Measurements from ENCODE around the gene CCDC28A.

Gene CCDC28A

DNA sequence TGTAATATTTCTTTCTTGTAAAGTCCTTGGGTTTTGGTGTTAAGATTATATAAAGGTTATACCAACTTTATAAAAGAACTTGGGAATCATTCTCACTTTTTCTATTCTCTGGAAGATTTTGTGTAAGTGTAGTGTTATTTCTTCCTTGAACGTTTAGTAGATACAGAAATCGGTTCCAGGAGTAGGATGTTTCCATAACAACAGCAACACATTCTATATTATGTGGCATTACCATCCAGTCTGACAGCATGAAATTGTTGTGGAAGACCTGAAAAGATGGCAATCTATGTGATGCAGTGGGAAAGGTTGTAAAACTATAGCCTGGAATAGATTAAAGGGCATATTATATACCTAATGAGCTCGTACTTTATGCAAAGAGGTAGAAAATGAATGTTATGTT, 36.1 kb downstream of the CCDC28A start:
- TF ChIP-seq GATA2 (IDR thresholded peaks at IDR 0.05; ENCODE audit: low read depth, low read length) (no peak), GATA3 (IDR thresholded peaks at IDR 0.05; ENCODE audit: low read depth, low read length) (no peak)

DNA sequence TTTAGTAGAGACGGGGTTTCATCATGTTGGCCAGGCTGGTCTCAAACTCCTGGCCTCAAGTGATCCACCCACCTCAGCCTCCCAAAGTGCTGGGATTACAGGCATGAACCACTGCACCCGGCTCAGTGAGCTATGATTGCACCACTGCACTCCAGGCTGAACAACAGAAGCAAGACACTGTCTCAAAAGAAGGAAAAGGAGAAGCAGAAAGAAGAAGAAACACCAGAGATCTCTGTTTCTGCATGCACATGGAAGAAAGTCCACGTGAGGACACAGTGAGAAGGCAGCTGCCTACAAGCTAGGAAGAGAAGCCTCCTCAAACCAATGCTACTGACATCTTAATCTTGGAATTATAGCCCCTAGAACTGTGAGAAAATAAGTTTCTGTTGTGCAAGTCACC, 38.3 kb downstream of the CCDC28A start:
- TF ChIP-seq GATA3 (IDR thresholded peaks at IDR 0.05; ENCODE audit: low read depth, low read length) (no peak), GATA2 (IDR thresholded peaks at IDR 0.05; ENCODE audit: low read depth, low read length) (no peak)

DNA sequence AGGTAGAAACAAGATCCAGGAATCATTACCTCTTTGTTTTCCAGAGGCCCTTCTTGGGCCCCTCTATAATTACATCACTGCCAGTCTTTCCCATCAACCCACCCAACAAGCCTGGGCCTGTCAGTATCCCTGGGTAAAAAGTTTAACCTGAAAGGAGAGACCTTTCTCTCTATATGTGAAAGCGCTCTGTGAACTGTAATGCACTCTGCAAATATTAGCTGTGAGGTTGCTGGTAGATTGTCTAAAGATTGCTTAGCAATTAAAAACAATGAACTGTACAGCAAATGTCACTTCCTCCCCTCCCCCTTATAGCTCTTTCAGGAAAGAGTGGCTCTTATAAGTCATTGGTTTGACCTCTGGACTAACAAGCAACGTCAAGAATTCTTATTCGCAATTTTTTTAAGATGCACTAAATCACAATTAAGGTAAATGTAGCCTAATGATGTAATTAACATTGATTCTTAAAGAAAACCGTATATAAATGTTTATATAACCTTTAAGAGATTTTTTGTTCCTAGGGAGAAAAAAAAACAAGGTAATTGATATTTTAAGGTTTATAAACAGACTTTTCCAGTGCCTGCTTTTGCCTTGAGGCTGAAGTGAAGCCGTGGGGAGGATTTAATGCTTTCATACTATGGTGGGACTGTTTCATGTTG, 40.7 kb downstream of the CCDC28A start:
- no peak for TF ChIP-seq GATA2 (IDR thresholded peaks at IDR 0.05; ENCODE audit: low read depth, low read length)
- TF ChIP-seq GATA3 (IDR thresholded peaks at IDR 0.05; ENCODE audit: low read depth, low read length): no peak

DNA sequence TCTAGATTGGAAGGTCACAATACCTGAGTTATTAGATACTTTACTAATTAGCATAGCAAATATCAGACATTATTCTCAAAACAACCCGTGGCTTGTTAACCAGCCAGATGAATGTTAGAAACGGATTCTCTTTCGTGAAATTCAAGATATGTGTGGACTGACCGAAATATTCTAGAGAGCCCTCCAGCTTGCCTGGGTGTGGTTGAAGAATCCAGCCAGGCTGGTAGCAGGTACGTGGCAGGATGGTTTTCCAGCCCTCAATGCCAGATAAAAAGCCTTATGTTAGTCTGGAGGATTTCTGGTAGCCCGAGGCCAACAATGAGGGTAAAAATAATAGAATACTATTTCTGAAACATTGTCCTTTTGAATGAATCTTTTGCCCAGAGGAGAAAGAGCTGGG, 41.7 kb downstream of the CCDC28A start:
- no peak for TF ChIP-seq GATA3 (IDR thresholded peaks at IDR 0.05; ENCODE audit: low read depth, low read length)
- no peak for TF ChIP-seq GATA2 (IDR thresholded peaks at IDR 0.05; ENCODE audit: low read depth, low read length)

DNA sequence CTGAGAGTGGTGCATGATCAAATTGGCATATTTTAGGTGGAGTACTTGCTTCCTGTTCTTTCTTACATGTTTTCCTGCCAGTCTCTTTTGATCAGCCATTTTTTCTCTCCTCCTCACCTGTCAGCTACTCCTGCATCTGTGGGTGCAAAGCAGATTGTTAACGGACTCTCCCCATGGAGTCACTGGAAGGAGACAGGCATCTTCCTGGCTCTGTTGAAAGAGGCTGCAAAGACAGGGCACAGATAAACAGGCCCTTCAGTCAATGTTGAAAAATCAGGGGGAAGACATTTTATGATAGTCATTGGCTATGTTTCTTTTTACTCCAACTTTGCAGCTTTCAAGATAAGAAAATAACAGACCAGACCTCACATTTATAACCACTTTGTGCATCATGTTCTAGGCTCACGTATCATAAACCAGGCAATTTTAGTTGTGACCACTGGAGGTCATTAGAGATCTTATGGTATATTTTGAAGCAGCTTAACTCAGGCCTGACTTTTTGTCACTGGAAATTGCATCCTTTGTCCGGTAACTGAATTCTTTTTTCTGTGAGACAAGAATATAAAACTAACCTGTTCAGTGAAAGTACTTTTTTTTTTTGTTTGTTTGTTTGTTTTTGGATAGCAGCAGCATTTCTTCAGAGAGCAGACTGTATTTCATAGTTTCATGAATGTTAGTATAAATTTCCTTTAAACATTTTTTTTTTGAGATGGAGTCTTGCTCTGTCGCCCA, 42.4 kb downstream of the CCDC28A start:
- no peak for TF ChIP-seq GATA3 (IDR thresholded peaks at IDR 0.05; ENCODE audit: low read depth, low read length)
- no peak for TF ChIP-seq GATA2 (IDR thresholded peaks at IDR 0.05; ENCODE audit: low read depth, low read length)

DNA sequence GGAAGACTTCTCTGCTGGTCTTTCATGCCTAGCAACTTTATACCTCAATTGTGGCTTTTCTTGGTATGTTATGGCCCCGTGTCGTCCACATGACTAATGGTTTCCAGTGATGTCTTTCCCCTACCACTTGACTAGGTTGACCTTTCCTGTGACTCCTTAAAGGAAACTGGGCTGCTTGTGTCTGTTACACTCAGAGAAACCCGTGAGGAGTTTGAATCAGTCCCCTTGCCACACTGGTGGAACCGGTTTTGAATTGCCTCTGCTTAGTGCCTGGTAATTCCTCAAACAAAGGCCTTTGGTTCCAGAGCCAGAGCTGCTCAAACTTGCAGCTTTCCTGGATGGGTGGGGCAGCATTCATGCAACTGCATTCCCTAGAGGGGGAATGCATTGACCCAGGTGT, 44.2 kb downstream of the CCDC28A start:
- TF ChIP-seq GATA2 (IDR thresholded peaks at IDR 0.05; ENCODE audit: low read depth, low read length) (no peak), GATA3 (IDR thresholded peaks at IDR 0.05; ENCODE audit: low read depth, low read length) (no peak)

DNA sequence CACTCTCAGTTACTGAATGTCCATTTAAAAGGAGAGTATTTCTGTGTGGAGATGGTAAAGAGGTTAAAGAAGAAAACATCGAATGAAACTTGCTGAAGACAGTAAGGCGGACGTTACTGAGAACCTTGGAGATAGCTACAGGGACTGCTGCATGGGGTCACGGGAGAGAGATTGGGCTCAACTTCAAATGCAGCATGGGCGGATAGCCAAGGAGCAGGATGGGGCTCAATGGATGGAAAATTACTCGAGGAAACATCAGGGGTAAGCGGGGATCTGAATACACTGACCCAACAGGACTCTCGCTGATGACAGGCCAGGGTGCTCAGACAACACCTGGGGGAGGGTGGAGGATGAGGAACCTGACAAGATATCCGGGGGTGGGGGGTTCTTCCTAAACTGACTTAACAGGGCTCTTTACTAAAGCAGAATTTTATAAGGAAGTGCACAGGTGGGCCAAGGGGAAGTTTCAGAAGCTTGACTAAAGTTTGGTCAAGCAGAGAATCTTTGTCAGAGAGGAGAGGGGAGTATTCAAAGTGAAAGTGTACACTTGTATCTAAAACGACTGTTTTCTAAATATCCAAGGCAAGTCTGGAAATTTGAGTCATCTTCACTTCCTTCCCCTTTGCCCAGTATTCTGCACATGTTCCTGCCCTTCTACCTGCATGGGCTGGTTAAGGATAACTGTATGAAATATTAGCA, 45.1 kb downstream of the CCDC28A start:
- TF ChIP-seq GATA2 (IDR thresholded peaks at IDR 0.05; ENCODE audit: low read depth, low read length) (no peak), GATA3 (IDR thresholded peaks at IDR 0.05; ENCODE audit: low read depth, low read length) (no peak)

DNA sequence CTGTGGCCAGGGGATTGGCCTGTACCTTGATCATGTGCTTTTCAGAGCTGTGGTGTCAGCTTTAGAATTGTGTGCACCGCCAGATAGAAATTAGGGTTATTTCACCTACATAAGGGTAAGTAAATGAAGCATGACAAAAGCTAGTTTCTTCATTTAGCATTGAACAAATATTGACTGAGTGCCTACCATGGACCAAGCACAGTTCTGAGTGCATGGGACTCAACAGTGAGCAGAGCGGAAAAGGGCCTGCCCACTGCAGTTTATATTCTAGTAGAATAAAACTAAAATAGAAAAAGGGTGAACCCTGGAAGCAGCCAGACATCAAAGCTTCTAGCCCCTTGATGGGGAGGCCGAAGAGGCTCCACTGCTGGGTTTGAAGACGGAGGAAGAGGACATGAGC, 48.0 kb downstream of the CCDC28A start:
- TF ChIP-seq GATA3 (IDR thresholded peaks at IDR 0.05; ENCODE audit: low read depth, low read length): no peak
- TF ChIP-seq GATA2 (IDR thresholded peaks at IDR 0.05; ENCODE audit: low read depth, low read length): no peak

DNA sequence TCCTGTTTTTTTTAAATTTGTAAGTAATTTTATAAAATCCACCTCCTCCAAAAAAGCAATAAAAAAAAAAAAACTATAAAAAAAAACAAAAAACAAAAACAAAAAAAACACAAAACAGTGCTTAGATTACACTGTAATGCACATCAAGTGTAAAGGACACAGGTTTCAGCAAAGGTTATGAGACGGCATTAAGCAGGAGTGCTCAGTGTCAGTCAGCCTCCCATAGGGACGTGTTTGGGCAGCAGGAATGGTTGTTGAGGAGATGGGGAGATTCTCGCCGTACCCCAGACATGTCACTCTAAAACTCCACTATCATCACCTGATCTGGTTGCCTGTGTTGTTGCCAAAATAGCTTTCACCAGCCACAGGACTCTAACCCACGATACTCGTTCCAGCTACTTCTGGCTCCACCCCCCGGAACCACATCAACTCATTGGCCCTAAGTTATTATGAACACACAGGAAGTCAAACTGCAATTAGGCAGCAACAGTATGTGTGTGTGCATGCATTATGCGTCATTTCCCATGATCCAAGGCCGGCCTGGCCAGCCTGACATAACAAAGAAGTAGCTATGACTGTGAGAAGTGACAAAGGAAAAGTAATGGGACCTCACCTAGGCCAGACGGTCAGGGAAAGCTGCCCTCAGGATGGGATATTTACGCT, 51.0 kb downstream of the CCDC28A start:
- TF ChIP-seq GATA2 (IDR thresholded peaks at IDR 0.05; ENCODE audit: low read depth, low read length): no peak
- no peak for TF ChIP-seq GATA3 (IDR thresholded peaks at IDR 0.05; ENCODE audit: low read depth, low read length)

DNA sequence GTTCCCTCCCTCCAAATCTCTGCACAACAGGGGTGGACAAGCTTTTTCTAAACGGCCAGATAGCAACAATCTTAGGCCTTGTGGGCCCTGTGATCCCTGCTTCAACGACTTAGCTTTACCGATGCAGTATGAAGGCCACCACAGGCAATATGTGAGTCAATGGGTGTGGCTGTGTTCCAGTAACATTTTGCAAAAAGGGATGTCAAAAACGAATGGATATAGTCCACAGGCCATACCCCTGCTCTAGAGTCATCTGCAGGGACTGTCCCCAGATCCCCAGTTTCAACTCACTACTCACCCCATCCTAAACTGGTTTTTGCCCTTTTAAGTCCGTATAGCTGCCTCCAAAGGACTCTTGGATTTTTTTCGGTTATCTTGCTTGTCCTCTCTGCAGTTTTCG, 56.7 kb downstream of the CCDC28A start:
- no peak for TF ChIP-seq GATA2 (IDR thresholded peaks at IDR 0.05; ENCODE audit: low read depth, low read length)
- TF ChIP-seq GATA3 (IDR thresholded peaks at IDR 0.05; ENCODE audit: low read depth, low read length): no peak

DNA sequence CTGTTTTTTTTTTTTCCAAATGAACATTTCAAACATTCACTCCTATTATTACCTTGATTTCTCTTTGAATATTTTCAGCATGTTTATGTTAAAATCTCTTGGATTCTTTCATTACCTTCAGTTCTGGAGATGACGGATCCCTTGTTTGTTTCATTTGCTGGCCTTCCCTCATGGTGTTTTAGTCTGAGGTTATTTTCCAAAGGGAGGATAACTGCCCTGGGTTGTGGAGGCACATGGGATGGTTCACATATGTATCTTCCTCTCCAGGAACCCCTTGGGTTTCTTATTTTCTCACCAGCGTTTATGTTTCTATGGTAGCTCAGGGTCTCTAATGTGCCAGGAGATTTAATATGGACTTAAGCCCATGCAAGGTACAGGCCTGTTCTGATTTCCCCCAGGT, 58.6 kb downstream of the CCDC28A start:
- no peak for TF ChIP-seq GATA2 (IDR thresholded peaks at IDR 0.05; ENCODE audit: low read depth, low read length)
- no peak for TF ChIP-seq GATA3 (IDR thresholded peaks at IDR 0.05; ENCODE audit: low read depth, low read length)

DNA sequence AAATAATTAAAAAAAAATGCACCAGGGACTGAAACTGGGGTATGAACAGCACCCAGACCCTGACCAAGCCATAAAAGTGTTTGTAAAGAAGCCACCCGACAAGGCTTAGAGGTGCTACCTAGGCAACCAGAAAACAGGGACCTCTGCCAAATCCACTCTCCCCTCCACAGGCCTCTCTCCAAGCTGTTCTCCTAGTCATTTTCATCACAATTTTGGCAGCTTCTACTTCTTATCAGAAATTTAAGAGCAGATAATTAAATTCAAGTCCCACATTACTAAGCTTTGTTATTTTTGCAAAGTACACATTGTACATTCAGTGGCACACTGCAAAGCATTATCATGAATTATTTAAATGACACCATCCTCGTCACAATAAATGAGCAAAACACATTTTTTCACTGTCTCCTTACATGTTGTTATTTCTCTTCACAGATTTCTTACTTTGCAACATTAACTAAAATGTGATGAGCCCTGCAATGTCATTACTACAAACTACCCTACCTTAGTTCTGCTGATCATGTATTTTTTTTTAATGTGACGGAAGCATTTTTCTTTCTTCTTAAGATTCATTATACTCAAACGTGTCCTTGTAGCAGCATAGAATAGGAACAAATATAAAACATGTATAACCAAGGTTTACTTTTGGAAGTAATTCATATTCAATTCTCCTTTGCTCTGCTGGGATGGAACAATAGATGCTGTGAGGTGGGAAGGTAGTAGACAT, 60.4 kb downstream of the CCDC28A start:
- TF ChIP-seq GATA3 (IDR thresholded peaks at IDR 0.05; ENCODE audit: low read depth, low read length): no peak
- no peak for TF ChIP-seq GATA2 (IDR thresholded peaks at IDR 0.05; ENCODE audit: low read depth, low read length)

DNA sequence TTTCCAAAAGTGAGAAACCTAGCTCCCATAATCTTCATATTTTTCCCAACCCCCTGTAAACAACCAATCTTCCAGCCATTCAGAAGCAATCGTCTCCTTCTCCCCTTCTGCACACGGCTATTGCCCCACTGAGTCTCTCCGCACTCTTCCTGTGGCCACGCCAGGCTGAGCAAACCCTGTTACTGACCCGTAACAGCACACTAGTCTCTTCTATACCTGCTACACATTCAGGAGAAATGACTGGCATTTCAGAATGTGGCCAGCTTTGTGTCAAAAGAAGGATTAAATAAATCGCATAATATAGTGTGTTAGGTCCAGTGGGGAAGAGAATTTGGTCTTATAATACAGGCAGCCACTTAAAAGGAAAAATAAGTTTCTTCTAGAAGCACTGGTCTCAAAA, 63.7 kb downstream of the CCDC28A start:
- no peak for TF ChIP-seq GATA2 (IDR thresholded peaks at IDR 0.05; ENCODE audit: low read depth, low read length)
- no peak for TF ChIP-seq GATA3 (IDR thresholded peaks at IDR 0.05; ENCODE audit: low read depth, low read length)

Data from SH-SY5Y (cell line).